Stimulated activated CD8-positive, alpha-beta memory T cell treated with anti-CD3 and anti-CD28 coated beads, Interleukin-7, amount 100 ng/mL, for 1 hour (primary cell): Measurements from ENCODE around the gene RBBP8.

Experiments used
- DNase-seq, 2 donors: peaks; one replicate each; pipeline ENCODE4 v3.0.0-alpha.2; 2020; ENCODE audit warnings: low read depth in 2 of 2

RBBP8 gene

GRCh38 chr18:23059541-23060465 is 126.7 kb downstream of the RBBP8 start:
- no peak for DNase-seq

GRCh38 chr18:23062011-23062410 is 128.9 kb downstream of the RBBP8 start:
- DNase-seq: no peak

- no peak for DNase-seq
Measured at GRCh38 chr18:23063502-23063901, 130.4 kb downstream of the RBBP8 start.

- no peak for DNase-seq
Measured at GRCh38 chr18:23065234-23065806, 132.2 kb downstream of the RBBP8 start.

GRCh38 chr18:23066060-23066459 is 132.9 kb downstream of the RBBP8 start:
- no peak for DNase-seq

- DNase-seq: no peak
Measured at GRCh38 chr18:23066504-23067039, 133.4 kb downstream of the RBBP8 start.

GRCh38 chr18:23067236-23067635 is 134.1 kb downstream of the RBBP8 start:
- DNase-seq: no peak

GRCh38 chr18:23068011-23068410 is 134.9 kb downstream of the RBBP8 start:
- DNase-seq: no peak

GRCh38 chr18:23068570-23069310 is 135.6 kb downstream of the RBBP8 start:
- no peak for DNase-seq

GRCh38 chr18:23069481-23069880 is 136.4 kb downstream of the RBBP8 start:
- DNase-seq: peak in 1 of 2 donors; percentile 6

GRCh38 chr18:23069898-23070297 is 136.8 kb downstream of the RBBP8 start:
- DNase-seq: no peak

- peak; percentile 60 to 67 for DNase-seq
Measured at GRCh38 chr18:23071285-23071684, 138.2 kb downstream of the RBBP8 start.

- no peak for DNase-seq
Measured at GRCh38 chr18:23072079-23072478, 139.0 kb downstream of the RBBP8 start.

- DNase-seq: no peak
Measured at GRCh38 chr18:23073996-23074606, 141.0 kb downstream of the RBBP8 start.
